HG03135 (cell line): ENCODE measurements around the gene KREMEN2.
"Not testable (repeated sequence)": the region's sequence is repeated elsewhere in the genome, so short reads cannot be mapped to it uniquely, and the experiment has no call there.

Source experiments
- ATAC-seq: cut with Tn5 transposase; IDR thresholded peaks from one replicate; pipeline ENCODE4 v1.9.1; 2021; ENCODE audit warnings: mild to moderate bottlenecking, moderate library complexity; ENCODE audit not compliant: unreplicated experiment

KREMEN2 gene

DNA sequence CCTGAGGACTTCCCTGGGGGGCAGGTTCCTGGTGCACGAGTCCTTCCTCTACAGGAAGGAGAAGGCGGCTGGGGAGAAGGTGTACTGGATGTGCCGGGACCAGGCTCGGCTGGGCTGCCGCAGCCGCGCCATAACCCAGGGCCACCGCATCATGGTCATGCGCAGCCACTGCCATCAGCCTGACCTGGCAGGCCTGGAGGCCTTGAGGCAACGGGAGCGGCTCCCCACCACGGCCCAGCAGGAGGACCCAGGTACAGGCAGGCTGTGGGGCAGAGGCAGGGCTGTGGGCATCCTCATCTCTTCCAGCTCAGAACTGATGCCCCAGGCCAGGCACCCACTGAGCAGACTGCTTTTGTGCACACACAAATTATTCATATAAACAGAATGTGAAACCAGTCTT lies 25.9 kb upstream of the KREMEN2 start:
- ATAC-seq = no peak

GRCh38 chr16:2939968-2940367 lies 24.1 kb upstream of the KREMEN2 start:
- no peak for ATAC-seq

GRCh38 chr16:2942045-2942444 lies 22.0 kb upstream of the KREMEN2 start:
- no peak for ATAC-seq

DNA sequence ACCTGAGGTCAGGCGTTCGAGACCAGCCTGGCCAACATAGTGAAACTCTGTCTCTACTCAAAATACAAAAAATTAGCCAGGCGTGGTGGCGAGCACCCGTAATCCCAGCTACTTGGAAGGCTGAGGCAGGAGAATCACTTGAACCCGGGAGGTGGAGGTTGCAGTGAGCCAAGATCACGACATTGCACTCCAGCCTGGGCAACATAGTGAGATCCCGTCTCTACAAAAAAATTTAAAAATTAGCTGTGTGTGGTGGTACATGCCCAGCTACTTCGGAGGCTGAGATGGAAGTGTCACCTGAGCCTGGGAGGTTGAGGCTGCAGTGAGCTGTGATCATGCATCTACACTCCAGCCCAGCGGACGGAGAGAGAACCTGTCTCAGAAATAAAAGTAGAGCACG lies 20.4 kb upstream of the KREMEN2 start:
- not testable (repeated sequence) for ATAC-seq

DNA sequence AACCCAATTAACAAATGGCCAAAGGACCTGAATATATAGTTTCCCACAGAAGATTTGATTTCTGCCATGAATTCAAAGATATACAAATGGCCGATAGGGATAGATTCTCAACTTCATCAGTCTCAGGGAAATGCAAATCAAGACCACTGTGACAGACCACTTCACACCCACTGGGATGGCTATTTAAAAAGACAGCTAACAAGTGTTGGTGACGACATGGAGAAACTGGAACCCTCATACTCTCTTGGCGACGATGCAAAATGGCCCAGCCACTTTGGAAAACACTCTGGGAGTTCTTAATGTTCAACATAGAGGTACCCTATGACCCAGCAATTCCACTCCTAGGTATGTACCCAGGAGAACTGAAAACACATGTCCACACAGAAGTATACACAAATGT lies 17.4 kb upstream of the KREMEN2 start:
- no peak for ATAC-seq

GRCh38 chr16:2948807-2949704 lies 15.0 kb upstream of the KREMEN2 start:
- no peak for ATAC-seq

DNA sequence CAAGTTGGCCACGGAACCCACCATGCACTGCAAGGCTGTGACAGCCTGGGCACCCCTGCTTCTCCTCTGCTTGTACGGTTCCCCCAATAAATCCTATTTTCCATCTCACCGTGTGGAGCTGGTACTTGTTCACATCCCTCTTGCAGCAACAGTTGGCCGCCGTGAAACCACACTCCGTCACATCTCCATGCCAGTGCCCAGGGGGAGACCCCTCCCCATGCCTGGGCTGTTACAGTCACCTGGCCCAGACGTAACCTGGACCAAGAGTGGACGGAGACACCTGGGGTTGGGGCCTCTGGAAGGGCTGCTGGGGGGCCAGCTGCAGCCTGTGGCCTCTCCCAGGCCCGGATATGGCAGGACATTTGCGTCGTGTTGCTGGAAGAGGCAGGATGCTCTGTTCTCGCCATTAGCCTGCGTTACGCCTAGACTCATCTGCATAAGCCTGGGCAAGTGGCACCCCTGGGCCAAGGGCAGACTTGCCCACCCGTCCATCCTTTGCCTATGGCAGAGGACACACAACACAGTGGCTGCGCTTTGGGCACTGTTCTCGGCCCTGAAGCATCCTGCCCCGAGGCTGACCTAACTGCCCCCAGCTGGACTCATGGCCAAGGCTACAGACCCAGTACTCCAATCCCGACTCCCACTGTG lies 14.2 kb upstream of the KREMEN2 start:
- ATAC-seq = no peak

GRCh38 chr16:2950353-2950724 lies 13.7 kb upstream of the KREMEN2 start:
- ATAC-seq = no peak

- ATAC-seq = no peak
Observed at GRCh38 chr16:2950773-2951172, 13.3 kb upstream of the KREMEN2 start.

GRCh38 chr16:2952679-2953078 lies 11.4 kb upstream of the KREMEN2 start:
- no peak for ATAC-seq

DNA sequence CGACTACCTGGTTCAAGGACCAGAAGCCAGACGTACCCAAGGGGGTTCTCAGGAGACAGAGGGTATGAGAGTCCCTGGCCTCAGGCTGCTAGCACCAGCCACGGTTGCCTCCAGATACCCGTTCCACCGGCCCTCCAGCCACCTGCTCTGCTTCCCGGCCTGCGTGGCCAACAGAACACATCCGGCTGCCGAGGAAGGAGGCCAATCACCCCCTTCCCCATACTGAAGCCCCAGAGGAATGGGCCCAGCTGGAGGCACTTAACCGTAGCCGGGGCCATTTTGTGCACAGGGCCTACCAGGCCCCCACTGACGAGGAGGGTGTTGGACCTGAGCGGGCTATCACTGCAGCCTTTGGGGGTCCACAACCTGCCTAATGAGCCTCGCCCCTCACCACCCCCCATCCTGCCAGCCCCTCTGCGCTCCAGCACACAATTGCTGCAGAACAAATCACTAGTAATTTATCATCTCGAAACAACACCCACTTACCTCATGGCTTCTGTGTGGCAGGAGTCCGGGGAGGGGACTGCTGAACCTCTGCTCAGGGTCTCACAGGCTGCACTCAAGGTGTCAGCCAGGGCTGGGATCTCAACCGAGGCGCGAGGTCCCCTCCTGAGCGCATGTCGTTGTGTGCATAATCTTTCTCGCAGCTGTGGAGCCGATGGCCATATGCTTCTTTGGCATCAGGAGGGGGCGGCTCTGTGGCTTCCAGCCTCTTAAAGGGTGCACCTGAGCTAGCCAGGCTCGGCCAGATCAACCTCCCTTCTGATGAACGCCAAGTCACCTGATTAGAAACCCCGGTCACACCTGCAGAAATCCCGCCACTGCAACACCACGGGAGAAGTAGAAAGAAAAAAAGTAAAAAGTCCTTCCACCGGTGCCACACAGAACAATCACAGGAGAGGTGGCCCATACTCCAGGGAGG lies 10.1 kb upstream of the KREMEN2 start:
- ATAC-seq = no peak

DNA sequence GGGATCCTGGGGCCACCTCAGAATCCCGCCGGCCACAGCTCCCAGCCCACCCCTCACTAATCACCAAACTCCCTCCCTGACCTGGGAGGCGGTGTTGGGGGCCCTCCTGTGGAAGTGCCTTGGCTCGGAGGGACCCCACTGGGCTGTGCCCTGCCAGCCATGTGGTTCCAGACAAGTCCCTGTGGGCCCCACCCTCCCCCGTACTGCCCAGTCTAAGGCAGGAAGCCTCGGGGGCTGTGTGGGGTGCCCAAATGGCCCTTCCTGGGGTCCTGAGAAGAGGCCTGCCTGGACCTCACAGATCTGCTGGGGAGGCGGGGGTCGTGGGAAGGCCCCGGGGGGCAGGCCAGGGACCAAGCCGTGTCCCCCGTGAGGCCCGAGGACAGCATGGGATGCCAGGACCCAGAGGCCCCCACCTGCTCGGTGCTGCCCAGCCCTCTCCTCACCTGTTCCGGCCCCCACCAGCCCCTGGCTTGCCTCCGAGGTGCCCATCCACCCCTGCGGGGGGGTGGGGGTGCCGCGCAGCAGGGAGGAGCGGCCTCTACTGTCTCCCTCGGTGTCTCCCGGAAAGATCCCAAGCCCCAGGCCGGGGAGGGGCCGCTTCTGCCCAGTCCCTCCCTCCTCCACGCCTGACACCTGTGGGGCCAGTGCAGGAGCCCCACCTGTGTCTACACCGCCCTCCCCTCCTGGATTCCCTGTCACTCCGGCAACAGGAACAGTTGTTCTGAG lies 9.3 kb upstream of the KREMEN2 start:
- no peak for ATAC-seq

GRCh38 chr16:2955438-2955778 lies 8.7 kb upstream of the KREMEN2 start:
- no peak for ATAC-seq

GRCh38 chr16:2955779-2956578 lies 8.1 kb upstream of the KREMEN2 start:
- no peak for ATAC-seq

- no peak for ATAC-seq
Observed at GRCh38 chr16:2956579-2956956, 7.5 kb upstream of the KREMEN2 start.

GRCh38 chr16:2959206-2959605 lies 4.9 kb upstream of the KREMEN2 start:
- no peak for ATAC-seq

GRCh38 chr16:2960183-2961010 lies 3.7 kb upstream of the KREMEN2 start:
- no peak for ATAC-seq

DNA sequence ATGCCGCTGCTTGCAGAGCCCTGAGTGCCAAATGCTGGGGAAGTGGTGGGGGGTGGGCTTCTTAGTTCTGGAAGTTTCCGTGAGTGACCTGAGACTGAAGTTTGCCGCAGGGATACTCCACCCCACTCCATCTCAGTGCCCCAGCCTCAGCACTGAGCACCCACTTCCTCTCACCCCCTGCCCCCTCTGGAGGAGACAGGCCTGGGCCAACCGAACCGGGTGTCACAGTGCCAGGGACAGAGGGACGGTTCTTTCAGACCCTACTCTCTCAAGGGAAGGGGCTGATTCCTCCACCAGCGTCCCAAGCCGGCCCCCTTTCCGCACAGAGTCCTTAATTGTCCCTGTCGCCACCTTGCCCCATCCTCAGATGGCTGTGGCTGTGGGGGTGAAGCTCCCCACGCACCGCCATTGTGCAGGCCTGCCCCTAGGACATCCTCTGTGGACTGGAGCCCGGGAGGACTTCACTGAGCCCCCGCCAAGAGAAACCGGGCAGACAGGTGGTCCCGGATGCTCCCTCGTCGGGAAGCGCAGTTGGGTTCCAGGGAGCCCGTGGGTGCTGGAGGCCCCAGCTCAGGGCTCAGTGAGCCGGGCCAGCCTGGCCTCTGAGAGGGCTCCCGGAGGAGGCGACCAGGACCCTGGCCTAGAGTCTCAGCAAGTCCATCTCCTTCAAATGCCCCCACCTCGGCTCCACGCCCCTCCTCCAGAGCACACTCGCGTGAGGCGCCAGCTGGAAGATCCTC lies 1.6 kb upstream of the KREMEN2 start:
- no peak for ATAC-seq
